C4-2B (cell line): ENCODE measurements around the gene PBRM1.
A peak's percentile ranks its signal among the peaks of the same experiment; 100 is the strongest.

Experiments
- H3K27ac ChIP-seq: fragments of 450-650 bp; 2 replicates; pipeline ENCODE4 v1.5.1; 2017
- CTCF ChIP-seq: fragments of 450-650 bp; conservative IDR thresholded peaks from 2 replicates; pipeline ENCODE4 v1.5.1; 2017; ENCODE audit warnings: mild to moderate bottlenecking
- ZFX ChIP-seq: fragments of 450-650 bp; IDR thresholded peaks from 2 replicates; pipeline ENCODE4 v1.6.1; 2017

Gene PBRM1

GRCh38 chr3:52620580-52620979 lies 65.1 kb downstream of the PBRM1 start:
- no peak for TF ChIP-seq ZFX
- no peak for TF ChIP-seq CTCF
- no peak overlapping the region for H3K27ac ChIP-seq

- H3K27ac ChIP-seq, result no peak overlapping the region
- TF ChIP-seq CTCF (no peak), ZFX (no peak)
Measured at GRCh38 chr3:52615166-52615565, 70.5 kb downstream of the PBRM1 start.

- no peak overlapping the region for H3K27ac ChIP-seq
- no peak for TF ChIP-seq ZFX
Measured at GRCh38 chr3:52614689-52615088, 71.0 kb downstream of the PBRM1 start.

- no peak for TF ChIP-seq ZFX
- no peak for TF ChIP-seq CTCF
- H3K27ac ChIP-seq, result no peak overlapping the region
Measured at GRCh38 chr3:52609316-52609815, 76.3 kb downstream of the PBRM1 start.

- TF ChIP-seq ZFX, result no peak
- no peak for TF ChIP-seq CTCF
- no peak overlapping the region; the same call in 1 of the 2 replicates for H3K27ac ChIP-seq
Measured at GRCh38 chr3:52608337-52608736, 77.4 kb downstream of the PBRM1 start.

- no peak for TF ChIP-seq CTCF
- TF ChIP-seq ZFX, result no peak
- H3K27ac ChIP-seq, result peak overlapping the region; percentile 78
Measured at GRCh38 chr3:52606373-52607085, 79.2 kb downstream of the PBRM1 start.

- H3K27ac ChIP-seq, result no peak overlapping the region
Measured at GRCh38 chr3:52600258-52600657, 85.5 kb downstream of the PBRM1 start.

More at GRCh38 chr3:52600258-52600657, 85.5 kb downstream of the PBRM1 start:
- TF ChIP-seq CTCF (no peak), ZFX (no peak)
